K562 (cell line): Measurements from ENCODE around the gene ADGRG1. TPM values are rescaled to one million over a fixed set of nuclear protein-coding genes. Genes with fewer than 3 reads are reported as not detected.

Experiments
- ATAC-seq: fragments of 200-7000 bp; cut with Tn5 transposase; 3 replicates; pipeline ENCODE4 v1.9.1; 2020; ENCODE audit warnings: moderate library complexity
- BruUV-seq: library from RNA; stranded (reverse); fragments of 400-500 nt; replicated peaks from 2 replicates; lab custom pipeline; 2021; lab: Mats Ljungman, UMichigan
- CTCF ChIA-PET: fragments of 300-600 bp; formaldehyde crosslinking; extraction: SDS; loops from one replicate; lab custom pipeline; 2021; ENCODE audit warnings: low intra/inter-chr PET ratio; lab: Yijun Ruan, JAX
- POLR2A ChIA-PET: fragments of 300-600, 350-650 bp; sonication (Branson Sonifier 250); formaldehyde crosslinking; extraction: SDS; loops from one replicate; lab custom pipeline; 2021; ENCODE audit warnings: antibody characterized with exemption, inconsistent platforms; lab: Yijun Ruan, JAX
- DNase-seq, 4 experiments: peaks; one replicate each; pipeline versions ENCODE4 v3.0.0 to v3.0.0-alpha.2; 2011 to 2018; ENCODE audit warnings: low spot score in 3 of 4, mixed read lengths in 3 of 4; ENCODE audit errors: extremely low read depth in 1 of 4
- FAIRE-seq: peaks from 2 replicates; lab custom pipeline; 2011; peaks lifted over from hg19 to GRCh38; lab: Jason Lieb, UNC
- H2AFZ ChIP-seq: 2 replicates; pipeline ENCODE4 v1.6.0; 2011; ENCODE audit warnings: low read depth, low read length, control low read depth, inconsistent platforms
- H3K27ac ChIP-seq: fragments of 200-600 bp; 3 replicates; pipeline ENCODE4 v1.8.0; 2011; ENCODE audit warnings: low read depth, mild to moderate bottlenecking, control low read depth, inconsistent platforms, low read length, moderate library complexity, mixed read lengths; ENCODE audit errors: extremely low read depth
- H3K27me3 ChIP-seq, 2 experiments: fragments of 300-600 bp in 1 of 2; 2 replicates in 1 of 2; 3 replicates in 1 of 2; pipeline versions ENCODE4 v1.6.0 to v1.8.0; 2011; ENCODE audit warnings: inconsistent platforms in 2 of 2, low read length in 2 of 2, mild to moderate bottlenecking in 1 of 2, mixed read lengths in 1 of 2, moderate library complexity in 1 of 2; ENCODE audit not compliant: control insufficient read depth in 2 of 2, insufficient read depth in 2 of 2
- H3K36me3 ChIP-seq: fragments of 300-600 bp; 3 replicates; pipeline ENCODE4 v1.8.0; 2011; ENCODE audit warnings: mild to moderate bottlenecking, low read length, inconsistent platforms; ENCODE audit not compliant: control insufficient read depth, insufficient read depth
- H3K4me1 ChIP-seq, 2 experiments: fragments of 200-600 bp in 1 of 2; replicated peaks in 1 of 2; 2 replicates in 1 of 2; 3 replicates in 1 of 2; pipeline versions ENCODE4 v1.5.1 to v1.8.0; 2011; ENCODE audit warnings: inconsistent platforms in 2 of 2, low read length in 2 of 2, mild to moderate bottlenecking in 1 of 2, mixed read lengths in 1 of 2, moderate library complexity in 1 of 2; ENCODE audit not compliant: control insufficient read depth in 2 of 2, insufficient read depth in 2 of 2
- H3K4me2 ChIP-seq: 2 replicates; pipeline ENCODE4 v1.6.1; 2011; ENCODE audit warnings: low read length, control low read depth, inconsistent platforms, mixed read lengths; ENCODE audit not compliant: insufficient read depth
- H3K4me3 ChIP-seq: fragments of 200-600 bp; sonication (generic), shearing (Covaris generic); 2 replicates; pipeline ENCODE4 v1.5.1; 2016; ENCODE audit warnings: control low read depth, inconsistent platforms
- H3K79me2 ChIP-seq: fragments of 200-600 bp; 3 replicates; pipeline ENCODE4 v1.8.0; 2011; ENCODE audit warnings: low read length, inconsistent platforms; ENCODE audit not compliant: control insufficient read depth, insufficient read depth
- H3K9ac ChIP-seq, 2 experiments: 2 replicates each; pipeline versions ENCODE4 v1.6.0 to v1.6.1; 2011; ENCODE audit warnings: low read depth in 2 of 2, low read length in 2 of 2, control low read depth in 1 of 2, inconsistent platforms in 1 of 2, mild to moderate bottlenecking in 1 of 2, mixed read lengths in 1 of 2; ENCODE audit not compliant: insufficient read depth in 1 of 2
- H3K9me1 ChIP-seq: one replicate; pipeline ENCODE4 v1.6.0; 2011; ENCODE audit warnings: inconsistent platforms, mild to moderate bottlenecking, low read length, moderate library complexity; ENCODE audit not compliant: control insufficient read depth, insufficient read depth
- H3K9me3 ChIP-seq: replicated peaks from 2 replicates; pipeline ENCODE4 v1.5.1; 2011; ENCODE audit warnings: low read depth, low read length, inconsistent platforms; ENCODE audit not compliant: control insufficient read depth, insufficient read depth
- H4K20me1 ChIP-seq: replicated peaks from 2 replicates; pipeline ENCODE4 v1.6.1; 2011; ENCODE audit warnings: low read length, inconsistent platforms, mixed read lengths; ENCODE audit not compliant: control insufficient read depth, insufficient read depth
- CHD4 ChIP-seq: fragments of 200-600 bp; sonication (generic); IDR thresholded peaks from 3 replicates; pipeline ENCODE4 v1.6.1; 2012; ENCODE audit warnings: low read depth, mild to moderate bottlenecking, mixed read lengths, low read length, inconsistent platforms; ENCODE audit not compliant: insufficient read depth, insufficient replicate concordance, poor library complexity, severe bottlenecking
- CREB1 ChIP-seq, 2 experiments: sonication (generic) in 1 of 2; formaldehyde crosslinking in 1 of 2; IDR thresholded peaks; 2 replicates each; pipeline versions ENCODE4 v1.6.1 to v1.8.0; 2012 to 2022; ENCODE audit warnings: inconsistent platforms in 1 of 2, mild to moderate bottlenecking in 1 of 2, missing genetic modification reagents in 1 of 2, moderate library complexity in 1 of 2
- FOXJ2 ChIP-seq: fragments of 200-800 bp; sonication (Bioruptor generic); IDR thresholded peaks from 2 replicates; pipeline ENCODE4 v1.6.1; 2016; ENCODE audit warnings: missing genetic modification characterization, missing compliant biosample characterization
- HLTF ChIP-seq: fragments of 450-650 bp; IDR thresholded peaks from 2 replicates; pipeline ENCODE4 v1.6.1; 2016
- JUND ChIP-seq, 2 experiments: IDR thresholded peaks; 2 replicates in 1 of 2; 3 replicates in 1 of 2; pipeline ENCODE4 v1.6.1; 2011; ENCODE audit warnings: borderline replicate concordance in 2 of 2, low read depth in 2 of 2, low read length in 2 of 2, improper control_type of control experiment in 1 of 2, missing biosample characterization in 1 of 2, missing genetic modification characterization in 1 of 2, missing genetic modification reagents in 1 of 2
- KAT2B ChIP-seq: IDR thresholded peaks from one replicate; pipeline ENCODE4 v1.6.1; 2012; ENCODE audit warnings: low read depth, mild to moderate bottlenecking, control low read depth, inconsistent platforms, low read length, moderate library complexity
- L3MBTL2 ChIP-seq: fragments of 450-650 bp; IDR thresholded peaks from 2 replicates; pipeline ENCODE4 v1.6.1; 2016; ENCODE audit warnings: mild to moderate bottlenecking, moderate library complexity
- PHF21A ChIP-seq: fragments of 450-650 bp; IDR thresholded peaks from 2 replicates; pipeline ENCODE4 v1.6.1; 2017; ENCODE audit warnings: low read depth, borderline replicate concordance
- POLR2AphosphoS5 ChIP-seq: IDR thresholded peaks from 2 replicates; pipeline ENCODE4 v1.6.1; 2011; ENCODE audit warnings: mild to moderate bottlenecking, low read depth, low read length, moderate library complexity; ENCODE audit not compliant: control insufficient read depth, insufficient read depth
- POLR3A ChIP-seq: IDR thresholded peaks from 2 replicates; pipeline ENCODE4 v1.6.1; 2011; ENCODE audit warnings: borderline replicate concordance, mild to moderate bottlenecking, moderate library complexity; ENCODE audit not compliant: insufficient read length, insufficient read depth; ENCODE audit errors: extremely low read depth
- RBBP5 ChIP-seq: fragments of 200-600 bp; sonication (generic); IDR thresholded peaks from 2 replicates; pipeline ENCODE4 v1.6.1; 2012; ENCODE audit warnings: borderline replicate concordance, mild to moderate bottlenecking, low read length, control low read depth, inconsistent platforms; ENCODE audit not compliant: insufficient read depth, poor library complexity, severe bottlenecking
- RBM39 ChIP-seq: fragments of 200-400 bp; formaldehyde crosslinking; optimal IDR thresholded peaks from 2 replicates; pipeline ENCODE3; 2018; ENCODE audit warnings: low read depth, low read length
- SETDB1 ChIP-seq: IDR thresholded peaks from one replicate; pipeline ENCODE4 v1.6.1; 2012; ENCODE audit warnings: low read length, control low read depth, inconsistent platforms
- UBTF ChIP-seq, 2 experiments: IDR thresholded peaks; 2 replicates each; pipeline ENCODE4 v1.6.1; 2012; ENCODE audit warnings: improper control_type of control experiment in 2 of 2, low read depth in 2 of 2, low read length in 2 of 2, borderline replicate concordance in 1 of 2
- ZNF77 ChIP-seq: fragments of 250-450 bp; sonication (Bioruptor Pico); IDR thresholded peaks from 2 replicates; pipeline ENCODE4 v1.5.0; 2020
- WGBS: fragments of 100-300 bp; shearing (Covaris generic); methylation state at CpG from one replicate; pipeline ENCODE4 v1.1.6; 2016; ENCODE audit warnings: low coverage, mixed read lengths; ENCODE audit not compliant: insufficient coverage; ENCODE audit errors: missing lambda C conversion rate; 5-methylcytosine and 5-hydroxymethylcytosine counted together
- in situ Hi-C: fragments of 300-500 bp; cut with MboI; formaldehyde crosslinking; loops from 4 replicates; pipeline ENCODE4 v1.15.0; 2018; ENCODE audit warnings: inconsistent platforms, mixed read lengths
- intact Hi-C: fragments of 100-400 bp; cut with micrococcal nuclease; formaldehyde crosslinking; loops from 2 replicates; pipeline ENCODE4 v1.14.2; 2022
- polyA plus RNA-seq, 8 experiments: library from polyadenylated mRNA; depleted of rRNA in 4 of 8; stranded (reverse) in 5 of 8; unstranded in 3 of 8; fragments of >200 nt; fragmentation: Nextera tagmentation in 2 of 8; fragmentation: Illumina TruSeq in 1 of 8; extraction: Ambion mirVana in 2 of 8; extraction: Trizol in 1 of 8; gene quantifications; 2 replicates each; pipeline versions ENCODE4 v1.2.1 to v1.2.3, GENCODE V29; 2011 to 2014; ENCODE audit warnings: inconsistent platforms in 1 of 8, missing spikeins in 1 of 8
- total RNA-seq, 7 experiments: library from RNA; depleted of rRNA in 6 of 7; stranded (reverse); fragments of >200 nt in 6 of 7; fragmentation: Illumina TruSeq in 2 of 7; extraction: Trizol in 2 of 7; gene quantifications; 2 replicates each; pipeline versions ENCODE4 v1.2.1 to v1.2.3, GENCODE V29; 2011 to 2021; ENCODE audit warnings: low replicate concordance in 1 of 7

The ADGRG1 gene
- total and polyA plus RNA-seq, 9 of the 15 experiments (the other 6 are each of a cell fraction or from before 2014, with no cell fraction given) = 0.04 to 0.31 (median 0.16) TPM; not detected in 6

GRCh38 chr16:57618296-57619132 lies 9.9 kb upstream of the ADGRG1 start:
- no peak for TF ChIP-seq SETDB1
- TF ChIP-seq UBTF (IDR thresholded peaks at IDR 0.05; ENCODE audit: borderline replicate concordance in 1 of 2, low read depth in 2 of 2, low read length in 2 of 2) = no peak
- TF ChIP-seq POLR2AphosphoS5 = no peak
- no peak for TF ChIP-seq JUND (IDR thresholded peaks at IDR 0.05; ENCODE audit: borderline replicate concordance, low read depth, low read length)
- no peak for TF ChIP-seq JUND (tag; IDR thresholded peaks at IDR 0.05; ENCODE audit: borderline replicate concordance, low read depth, low read length)
- TF ChIP-seq FOXJ2 (tag) = no peak
- no peak for TF ChIP-seq CREB1 (IDR thresholded peaks at IDR 0.05)
- TF ChIP-seq CREB1 (CRISPR knock-in tag; IDR thresholded peaks at IDR 0.05) = no peak
- TF ChIP-seq PHF21A = no peak
- TF ChIP-seq CHD4 = no peak
- TF ChIP-seq RBBP5 = no peak
- no peak for TF ChIP-seq KAT2B
- no peak for TF ChIP-seq POLR3A
- no peak for TF ChIP-seq ZNF77 (CRISPR knock-in tag)
- no peak for TF ChIP-seq HLTF
- TF ChIP-seq L3MBTL2 = no peak
- no peak for TF ChIP-seq RBM39
- TF ChIP-seq, all 486 proteins: peak for 0
- Histone ChIP-seq H3K79me2 (no peaks in the 10 kb centered on the region), H3K9me3 (no peaks in the 10 kb centered on the region), H3K4me3 (no peak overlapping the region), H3K9me1 (no peaks in the 10 kb centered on the region), H4K20me1 (no peaks in the 10 kb centered on the region), H2AFZ (no peak overlapping the region), H3K4me1 (peaks cover under 1 to 23% of the 10 kb centered on the region in 2 experiments; a peak in 4 of 5 replicates), H3K36me3 (no peaks in the 10 kb centered on the region), H3K27ac (no peak overlapping the region), H3K27me3 (peaks cover 0 to 28% of the 10 kb centered on the region in 2 experiments; a peak in 2 of 5 replicates), H3K4me2 (no peak overlapping the region), H3K9ac (no peak overlapping the region)
- ATAC-seq (no peak), FAIRE-seq (no peak), DNase-seq (no peak)
- ChIA-PET CTCF (no interaction called here), POLR2A (interaction anchor here (0.6 kb wide), 1 partner anchor 80 kb away, joined by 3 read pairs; no protein-coding TSS in a partner anchor)
- 23% methylated on average over 19 of the region's 19 CpGs for WGBS
- BruUV-seq = no TSS peak
- in situ Hi-C loops (no loop called here), intact Hi-C loops (no loop called here)
